HG03575 (cell line): ENCODE measurements around the gene CAMTA1.

Experiments used
- ATAC-seq: cut with Tn5 transposase; IDR thresholded peaks from one replicate; pipeline ENCODE4 v1.9.1; 2021; ENCODE audit not compliant: unreplicated experiment, insufficient number of reproducible peaks, low FRiP score; ENCODE audit errors: extremely low read depth

CAMTA1 gene

GRCh38 chr1:7476402-7476801 is 691.1 kb downstream of the CAMTA1 start:
- ATAC-seq, result no peak

- ATAC-seq, result no peak
Measured at GRCh38 chr1:7476861-7477547, 691.8 kb downstream of the CAMTA1 start.

GRCh38 chr1:7477593-7477992 is 692.3 kb downstream of the CAMTA1 start:
- no peak for ATAC-seq

- no peak for ATAC-seq
Measured at GRCh38 chr1:7478142-7478790, 693.0 kb downstream of the CAMTA1 start.

- ATAC-seq, result no peak
Measured at GRCh38 chr1:7478809-7479499, 693.7 kb downstream of the CAMTA1 start.

GRCh38 chr1:7479571-7479970 is 694.3 kb downstream of the CAMTA1 start:
- no peak for ATAC-seq

- ATAC-seq, result no peak
Measured at GRCh38 chr1:7481194-7481593, 695.9 kb downstream of the CAMTA1 start.

GRCh38 chr1:7482077-7482476 is 696.8 kb downstream of the CAMTA1 start:
- no peak for ATAC-seq

GRCh38 chr1:7482772-7483495 is 697.7 kb downstream of the CAMTA1 start:
- no peak for ATAC-seq

GRCh38 chr1:7483634-7484383 is 698.6 kb downstream of the CAMTA1 start:
- no peak for ATAC-seq

GRCh38 chr1:7485086-7485780 is 700.0 kb downstream of the CAMTA1 start:
- no peak for ATAC-seq

- no peak for ATAC-seq
Measured at GRCh38 chr1:7485826-7486225, 700.6 kb downstream of the CAMTA1 start.

- ATAC-seq, result no peak
Measured at GRCh38 chr1:7487766-7488474, 702.7 kb downstream of the CAMTA1 start.

GRCh38 chr1:7488475-7488842 is 703.2 kb downstream of the CAMTA1 start:
- ATAC-seq, result no peak

GRCh38 chr1:7489586-7489985 is 704.3 kb downstream of the CAMTA1 start:
- no peak for ATAC-seq

- no peak for ATAC-seq
Measured at GRCh38 chr1:7490576-7490975, 705.3 kb downstream of the CAMTA1 start.

GRCh38 chr1:7491109-7491817 is 706.0 kb downstream of the CAMTA1 start:
- no peak for ATAC-seq
